Activated T-cell treated with anti-CD3 and anti-CD28 coated beads for 24 hours (primary cell): ENCODE measurements around the gene KIR2DL1.
"Not testable (repeated sequence)": the region's sequence is repeated elsewhere in the genome, so short reads cannot be mapped to it uniquely, and the experiment has no call there.

Experiments
- DNase-seq: peaks from one replicate; pipeline ENCODE4 v3.0.0-alpha.2; 2020; ENCODE audit warnings: low read depth

The KIR2DL1 gene

GRCh38 chr19:54769646-54770045 is at the start of gene KIR2DL1:
KIR2DL1 (plus strand) TSS chr19:54769793; CDS start chr19:54769851, 58 bp downstream.
- DNase-seq, result not testable (repeated sequence)

- DNase-seq, result no peak
Measured at GRCh38 chr19:54724142-54724541, 45.5 kb upstream of the KIR2DL1 start, which contains the start of gene KIR3DL3. KIR3DL3 (plus strand) TSS chr19:54724442; CDS start chr19:54724497, 55 bp downstream.

DNA sequence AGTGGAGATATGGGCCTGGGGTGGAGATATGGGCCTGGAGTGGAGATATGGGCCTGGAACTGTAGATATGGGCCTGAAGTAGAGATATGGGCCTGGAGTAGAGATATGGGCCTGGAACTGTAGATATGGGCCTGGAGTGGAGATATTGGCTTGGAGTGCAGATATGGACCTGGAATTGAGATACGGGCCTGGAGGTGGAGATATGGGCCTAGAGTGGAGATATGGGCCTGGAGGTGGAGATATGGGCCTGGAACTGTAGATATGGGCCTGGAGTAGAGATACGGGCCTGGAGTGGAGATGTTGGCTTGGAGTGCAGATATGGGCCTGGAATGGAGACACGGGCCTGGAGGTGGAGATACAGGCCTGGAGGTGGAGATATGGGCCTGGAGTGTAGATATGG is 44.9 kb upstream of the KIR2DL1 start:
- no peak for DNase-seq

GRCh38 chr19:54725321-54725720 is 44.3 kb upstream of the KIR2DL1 start:
- DNase-seq, result no peak

GRCh38 chr19:54727562-54727961 is 42.0 kb upstream of the KIR2DL1 start:
- no peak for DNase-seq

- DNase-seq, result no peak
Measured at GRCh38 chr19:54728167-54728566, 41.4 kb upstream of the KIR2DL1 start.

GRCh38 chr19:54729416-54730188 is 40.0 kb upstream of the KIR2DL1 start:
- DNase-seq, result no peak

DNA sequence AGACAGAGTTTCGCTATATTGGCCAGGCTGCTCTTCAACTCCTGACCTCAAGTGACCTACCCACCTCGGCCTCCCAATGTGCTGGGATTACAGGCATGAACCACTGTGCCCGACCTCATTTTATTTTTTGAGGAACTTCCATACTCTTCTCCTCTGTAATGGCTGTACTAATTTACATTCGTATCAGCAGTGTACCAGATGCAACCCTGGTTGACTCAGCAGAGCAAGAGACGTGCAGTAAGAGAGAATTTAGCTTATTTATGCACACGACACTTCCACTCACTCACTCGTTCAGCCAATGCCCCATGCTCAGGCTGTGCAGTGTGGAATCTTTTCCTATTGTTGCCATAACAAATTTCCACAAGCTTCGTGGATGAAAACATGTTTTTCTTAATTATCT is 38.4 kb upstream of the KIR2DL1 start:
- DNase-seq, result no peak

DNA sequence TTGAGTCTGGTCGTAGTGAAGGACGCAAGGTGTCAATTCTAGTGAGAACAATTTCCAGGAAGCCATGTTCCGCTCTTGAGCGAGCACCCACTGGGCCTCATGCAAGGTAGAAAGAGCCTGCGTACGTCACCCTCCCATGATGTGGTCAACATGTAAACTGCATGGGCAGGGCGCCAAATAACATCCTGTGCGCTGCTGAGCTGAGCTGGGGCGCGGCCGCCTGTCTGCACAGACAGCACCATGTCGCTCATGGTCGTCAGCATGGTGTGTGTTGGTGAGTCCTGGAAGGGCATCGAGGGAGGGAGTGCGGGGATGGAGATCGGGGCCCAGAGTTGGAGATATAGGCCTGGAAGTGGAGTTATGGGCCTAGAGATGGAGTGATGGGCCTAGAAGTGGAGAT is 31.3 kb upstream of the KIR2DL1 start, which contains the start of gene KIR2DL3:
Gene KIR2DL3, plus strand, starts transcription at position 208 of the 400 bp plus-strand sequence. Its CDS starts 33 bp downstream, at position 241.
- not testable (repeated sequence) for DNase-seq

GRCh38 chr19:54738715-54739114 is 30.9 kb upstream of the KIR2DL1 start:
- DNase-seq, result no peak

- DNase-seq, result no peak
Measured at GRCh38 chr19:54739587-54740497, 29.8 kb upstream of the KIR2DL1 start.

GRCh38 chr19:54741950-54742349 is 27.6 kb upstream of the KIR2DL1 start:
- not testable (repeated sequence) for DNase-seq

DNA sequence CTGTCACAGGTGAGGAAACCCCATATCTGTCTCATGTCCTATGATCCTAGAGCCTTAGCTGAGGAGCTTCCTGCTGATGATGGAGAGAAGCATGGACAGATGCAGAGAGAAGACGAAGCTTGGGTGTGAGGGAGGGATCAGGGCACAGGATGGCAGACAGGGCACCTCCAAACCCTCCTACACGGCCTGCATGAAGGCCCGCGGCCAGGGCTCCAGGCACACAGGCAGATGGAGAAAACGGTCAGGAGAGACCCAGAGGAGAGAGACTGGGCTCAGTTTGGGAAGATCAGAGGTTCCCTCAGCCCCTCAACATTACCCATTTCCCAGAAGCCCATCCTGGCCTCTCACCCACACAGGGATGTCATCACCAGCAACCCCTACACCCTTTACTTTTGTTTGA is 25.5 kb upstream of the KIR2DL1 start:
- DNase-seq, result not testable (repeated sequence)

DNA sequence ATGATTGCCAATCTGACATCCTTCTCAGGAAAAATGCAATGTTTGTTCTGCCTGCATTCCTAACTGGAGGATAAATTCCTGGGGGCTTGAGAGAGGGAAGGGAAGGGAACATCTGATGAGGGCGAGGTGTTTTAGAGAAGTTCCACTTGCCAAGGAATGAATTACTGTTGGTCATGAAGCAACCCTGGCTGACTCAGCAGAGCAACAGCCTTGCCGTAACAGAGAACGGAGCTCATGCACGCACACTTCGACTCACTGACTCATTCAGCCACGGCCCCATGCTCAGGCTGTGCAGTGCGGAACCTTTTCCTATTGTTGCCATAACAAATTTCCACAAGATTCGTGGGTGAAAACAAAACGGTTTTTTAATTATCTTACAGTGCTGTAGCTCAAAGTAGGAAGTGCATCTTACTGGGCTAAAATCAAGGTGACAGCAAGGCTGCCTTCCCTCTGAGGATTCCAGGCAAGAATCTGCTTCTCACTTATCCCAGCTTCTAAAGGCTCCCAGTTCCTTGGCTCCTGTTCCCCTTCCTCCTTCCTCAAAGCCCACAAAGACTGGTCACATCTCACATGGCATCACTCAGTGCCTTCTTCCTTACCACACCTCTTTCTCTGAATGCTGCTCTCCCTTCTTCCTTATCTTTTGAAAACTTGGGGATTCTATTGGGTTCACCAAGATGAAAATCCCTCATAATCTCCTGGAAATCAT is 21.8 kb upstream of the KIR2DL1 start:
- DNase-seq, result not testable (repeated sequence)

DNA sequence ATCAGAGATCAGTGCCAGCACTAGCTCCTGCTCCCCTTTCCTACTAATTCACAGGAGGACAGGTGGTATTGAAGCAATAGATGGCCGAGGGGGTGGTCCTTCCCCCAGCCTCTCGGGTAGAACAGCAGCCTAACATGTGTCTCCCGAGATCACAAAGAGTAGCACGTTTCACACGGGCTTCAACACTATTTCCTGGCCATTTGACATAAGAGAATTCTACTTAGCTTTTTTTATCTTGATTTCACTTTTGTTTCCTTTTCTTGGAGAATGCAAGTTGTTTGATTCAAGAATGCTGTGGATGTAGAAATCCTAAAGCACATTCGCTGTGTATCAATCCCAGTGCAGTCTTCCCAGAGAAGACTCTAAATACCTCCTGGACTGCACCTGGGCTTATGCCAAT is 19.3 kb upstream of the KIR2DL1 start:
- DNase-seq, result not testable (repeated sequence)

GRCh38 chr19:54756204-54757110 is 13.1 kb upstream of the KIR2DL1 start:
- DNase-seq, result not testable (repeated sequence)

DNA sequence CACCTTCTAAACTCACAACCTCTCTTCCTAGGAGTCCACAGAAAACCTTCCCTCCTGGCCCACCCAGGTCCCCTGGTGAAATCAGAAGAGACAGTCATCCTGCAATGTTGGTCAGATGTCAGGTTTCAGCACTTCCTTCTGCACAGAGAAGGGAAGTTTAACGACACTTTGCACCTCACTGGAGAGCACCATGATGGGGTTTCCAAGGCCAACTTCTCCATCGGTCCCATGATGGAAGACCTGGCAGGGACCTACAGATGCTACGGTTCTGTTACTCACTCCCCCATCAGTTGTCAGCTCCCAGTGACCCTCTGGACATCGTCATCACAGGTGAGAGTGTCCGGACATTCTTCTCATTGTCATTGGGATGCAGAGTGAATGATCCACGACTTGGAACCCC is 11.0 kb upstream of the KIR2DL1 start:
- DNase-seq, result not testable (repeated sequence)

DNA sequence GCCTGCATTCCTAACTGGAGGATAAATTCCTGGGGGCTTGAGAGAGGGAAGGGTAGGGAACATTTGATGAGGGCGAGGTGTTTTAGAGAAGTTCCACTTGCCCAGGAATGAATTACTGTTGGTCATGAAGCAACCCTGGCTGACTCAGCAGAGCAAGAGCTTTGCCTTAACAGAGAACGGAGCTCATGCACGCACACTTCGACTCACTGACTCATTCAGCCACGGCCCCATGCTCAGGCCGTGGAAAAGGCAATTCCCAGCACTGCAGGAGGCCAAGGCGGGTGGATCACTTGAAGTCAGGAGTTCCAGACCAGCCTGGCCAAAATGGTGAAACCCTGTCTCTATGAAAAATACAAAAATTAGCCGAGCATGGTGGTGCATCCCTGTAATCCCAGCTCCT is 5.4 kb upstream of the KIR2DL1 start:
- DNase-seq, result not testable (repeated sequence)

GRCh38 chr19:54766464-54766863 is 3.1 kb upstream of the KIR2DL1 start:
- DNase-seq, result not testable (repeated sequence)

DNA sequence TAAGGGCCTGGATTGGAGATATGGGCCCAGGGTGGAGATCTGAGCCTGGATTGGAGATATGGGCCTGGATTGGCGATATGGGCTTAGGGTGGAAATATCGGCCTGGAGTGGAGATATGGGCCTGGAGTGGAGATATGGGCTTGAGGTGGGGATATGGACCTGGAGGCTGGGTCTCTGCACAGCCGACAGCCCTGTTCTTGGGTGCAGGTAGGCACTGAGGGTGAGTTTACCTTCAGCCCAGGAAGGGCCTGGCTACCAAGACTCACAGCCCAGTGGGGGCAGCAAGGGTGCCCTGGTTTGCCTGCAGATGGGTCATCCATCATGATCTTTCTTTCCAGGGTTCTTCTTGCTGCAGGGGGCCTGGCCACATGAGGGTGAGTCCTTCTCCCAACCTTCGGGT is 918 bp downstream of the KIR2DL1 start:
- not testable (repeated sequence) for DNase-seq
